Hepatocyte (in vitro differentiated cells): ENCODE measurements around the gene SLCO2A1. TPM values are rescaled to one million over a fixed set of nuclear protein-coding genes. Genes with fewer than 3 reads are reported as not detected.

Source experiments
- DNase-seq: peaks from one replicate; pipeline ENCODE4 v3.0.0-alpha.2; 2016; ENCODE audit warnings: low spot score
- H2AFZ ChIP-seq: fragments of 200-600 bp; sonication (generic); 2 replicates; pipeline ENCODE4 v1.6.0; 2016; ENCODE audit warnings: antibody characterized with exemption, mild to moderate bottlenecking
- H3K27ac ChIP-seq: fragments of 200-600 bp; sonication (generic); 2 replicates; pipeline ENCODE4 v1.5.1; 2016; ENCODE audit warnings: mild to moderate bottlenecking
- H3K27me3 ChIP-seq: fragments of 200-600 bp; sonication (generic); 2 replicates; pipeline ENCODE4 v1.6.1; 2016
- H3K36me3 ChIP-seq: fragments of 200-600 bp; sonication (generic); replicated peaks from 2 replicates; pipeline ENCODE4 v1.5.1; 2016; ENCODE audit warnings: low read depth; ENCODE audit not compliant: insufficient read depth
- H3K4me1 ChIP-seq: fragments of 200-600 bp; sonication (generic); 2 replicates; pipeline ENCODE4 v1.5.1; 2016; ENCODE audit warnings: mild to moderate bottlenecking, moderate library complexity; ENCODE audit not compliant: insufficient read depth
- H3K4me2 ChIP-seq: fragments of 200-600 bp; sonication (generic); 2 replicates; pipeline ENCODE4 v1.6.0; 2016
- H3K4me3 ChIP-seq: fragments of 200-600 bp; sonication (generic); 2 replicates; pipeline ENCODE4 v1.5.1; 2016; ENCODE audit warnings: mild to moderate bottlenecking
- H3K79me2 ChIP-seq: fragments of 200-600 bp; sonication (generic); 2 replicates; pipeline ENCODE4 v1.6.0; 2017; ENCODE audit warnings: mild to moderate bottlenecking
- H3K9me2 ChIP-seq: fragments of 200-600 bp; sonication (generic); replicated peaks from 2 replicates; pipeline ENCODE4 v1.6.0; 2017; ENCODE audit warnings: mild to moderate bottlenecking; ENCODE audit not compliant: insufficient read depth
- H3K9me3 ChIP-seq: fragments of 200-600 bp; sonication (generic); 2 replicates; pipeline ENCODE4 v1.5.1; 2016; ENCODE audit warnings: low read depth, mild to moderate bottlenecking
- H4K20me1 ChIP-seq: fragments of 200-600 bp; sonication (generic); 2 replicates; pipeline ENCODE4 v1.6.0; 2016; ENCODE audit warnings: mild to moderate bottlenecking; ENCODE audit not compliant: insufficient read depth, poor library complexity, severe bottlenecking
- EZH2 ChIP-seq: fragments of 200-600 bp; sonication (generic); IDR thresholded peaks from 2 replicates; pipeline ENCODE4 v1.6.1; 2016; ENCODE audit warnings: antibody characterized with exemption, mild to moderate bottlenecking, borderline replicate concordance
- EZH2phosphoT487 ChIP-seq: fragments of 200-600 bp; sonication (generic); IDR thresholded peaks from one replicate; pipeline ENCODE4 v1.6.1; 2018; ENCODE audit warnings: antibody characterized with exemption, mild to moderate bottlenecking, low read depth, moderate library complexity; ENCODE audit not compliant: unreplicated experiment, severe bottlenecking
- WGBS: methylation state at CpG from one replicate; pipeline ENCODE4 v1.1.6; 2016; ENCODE audit warnings: low lambda C conversion rate; ENCODE audit errors: missing lambda C conversion rate; 5-methylcytosine and 5-hydroxymethylcytosine counted together
- polyA plus RNA-seq: library from polyadenylated mRNA; unstranded; fragments of >200 nt; fragmentation: Nextera tagmentation; extraction: Ambion mirVana; gene quantifications from 2 replicates; pipeline ENCODE4 v1.2.1, GENCODE V29; 2016
- total RNA-seq: library from RNA; depleted of rRNA; stranded (reverse); fragments of >200 nt; gene quantifications from 2 replicates; pipeline ENCODE4 v1.2.3, GENCODE V29; 2014
- TF ChIP-seq, protein P1 (sequence below): fragments of 200-600 bp; sonication (generic); IDR thresholded peaks from 2 replicates; pipeline ENCODE4 v1.5.1; 2016; ENCODE audit warnings: antibody characterized with exemption, mild to moderate bottlenecking; ENCODE audit not compliant: poor library complexity

Gene SLCO2A1
- total and polyA plus RNA-seq, 2 experiments from 2014 or later = 2.3 to 8.4 TPM

DNA sequence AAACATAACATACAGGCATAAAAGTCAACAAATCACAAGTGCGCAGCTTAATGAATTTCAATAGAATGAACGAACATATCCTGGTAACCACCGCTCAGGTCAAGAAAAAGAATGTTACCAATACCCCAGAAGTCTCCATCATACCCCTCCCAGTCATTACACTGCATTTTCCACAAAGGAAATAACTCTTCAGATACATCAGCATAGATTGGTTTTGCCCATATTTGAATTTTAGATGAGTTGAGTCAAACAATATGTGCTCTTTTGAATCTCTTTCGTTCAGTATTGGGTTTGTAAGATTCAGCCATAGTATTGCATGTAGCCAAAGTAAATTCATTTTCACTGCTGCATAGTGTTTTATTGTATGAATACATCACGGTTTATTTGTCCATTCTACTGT is 127.9 kb downstream of the SLCO2A1 start:
- no peak for DNase-seq
- no peak overlapping the region for H3K4me3 ChIP-seq
- 85% methylated on average over 5 of the region's 5 CpGs for WGBS

DNA sequence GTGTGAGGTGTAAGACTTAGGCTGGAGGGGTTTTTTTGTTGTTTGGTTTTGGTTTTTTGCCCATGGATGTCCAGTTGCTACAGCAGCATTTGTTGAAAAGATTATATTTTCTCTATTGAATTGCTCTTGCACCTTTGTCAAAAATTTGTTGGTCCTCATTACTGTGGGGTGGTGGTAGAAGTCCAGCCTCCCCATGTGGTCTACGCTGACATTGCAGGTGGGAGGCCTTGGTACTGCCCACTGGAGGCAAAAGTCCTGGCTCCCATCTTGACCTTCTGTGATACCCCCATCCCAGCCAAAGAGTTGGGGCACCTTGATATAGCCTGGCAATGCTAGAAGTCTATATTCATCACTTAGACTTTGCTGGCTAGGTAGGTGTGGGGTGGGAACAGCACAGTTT is 128.6 kb downstream of the SLCO2A1 start:
- H2AFZ ChIP-seq = no peak overlapping the region
- H3K27me3 ChIP-seq = peaks cover 26% of the 10 kb centered on the region
- H3K9me3 ChIP-seq = no peaks in the 10 kb centered on the region
- H4K20me1 ChIP-seq = no peaks in the 10 kb centered on the region
- no peak for DNase-seq
- TF ChIP-seq EZH2 (no peak), EZH2phosphoT487 (no peak)
- TF ChIP-seq, protein P1, sequence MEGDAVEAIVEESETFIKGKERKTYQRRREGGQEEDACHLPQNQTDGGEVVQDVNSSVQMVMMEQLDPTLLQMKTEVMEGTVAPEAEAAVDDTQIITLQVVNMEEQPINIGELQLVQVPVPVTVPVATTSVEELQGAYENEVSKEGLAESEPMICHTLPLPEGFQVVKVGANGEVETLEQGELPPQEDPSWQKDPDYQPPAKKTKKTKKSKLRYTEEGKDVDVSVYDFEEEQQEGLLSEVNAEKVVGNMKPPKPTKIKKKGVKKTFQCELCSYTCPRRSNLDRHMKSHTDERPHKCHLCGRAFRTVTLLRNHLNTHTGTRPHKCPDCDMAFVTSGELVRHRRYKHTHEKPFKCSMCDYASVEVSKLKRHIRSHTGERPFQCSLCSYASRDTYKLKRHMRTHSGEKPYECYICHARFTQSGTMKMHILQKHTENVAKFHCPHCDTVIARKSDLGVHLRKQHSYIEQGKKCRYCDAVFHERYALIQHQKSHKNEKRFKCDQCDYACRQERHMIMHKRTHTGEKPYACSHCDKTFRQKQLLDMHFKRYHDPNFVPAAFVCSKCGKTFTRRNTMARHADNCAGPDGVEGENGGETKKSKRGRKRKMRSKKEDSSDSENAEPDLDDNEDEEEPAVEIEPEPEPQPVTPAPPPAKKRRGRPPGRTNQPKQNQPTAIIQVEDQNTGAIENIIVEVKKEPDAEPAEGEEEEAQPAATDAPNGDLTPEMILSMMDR = no peak
- H3K27ac ChIP-seq = no peak overlapping the region
- H3K4me3 ChIP-seq = no peak overlapping the region
- no peaks in the 10 kb centered on the region for H3K4me1 ChIP-seq
- no peaks in the 10 kb centered on the region for H3K79me2 ChIP-seq
- no peak overlapping the region for H3K4me2 ChIP-seq
- no peaks in the 10 kb centered on the region for H3K9me2 ChIP-seq
- no peaks in the 10 kb centered on the region for H3K36me3 ChIP-seq
- 76% methylated on average over 1 of the region's 1 CpG for WGBS

More for the DNA sequence above, 127.9 kb downstream of the SLCO2A1 start:
- Histone ChIP-seq H2AFZ (no peak overlapping the region), H3K27me3 (peaks cover 18% of the 10 kb centered on the region), H3K4me1 (no peaks in the 10 kb centered on the region), H3K9me2 (no peaks in the 10 kb centered on the region), H4K20me1 (no peaks in the 10 kb centered on the region), H3K9me3 (no peaks in the 10 kb centered on the region), H3K27ac (no peak overlapping the region), H3K79me2 (no peaks in the 10 kb centered on the region), H3K36me3 (no peaks in the 10 kb centered on the region), H3K4me2 (no peak overlapping the region)
- TF ChIP-seq, protein P1 = no peak
- TF ChIP-seq EZH2phosphoT487 = no peak
- no peak for TF ChIP-seq EZH2

DNA sequence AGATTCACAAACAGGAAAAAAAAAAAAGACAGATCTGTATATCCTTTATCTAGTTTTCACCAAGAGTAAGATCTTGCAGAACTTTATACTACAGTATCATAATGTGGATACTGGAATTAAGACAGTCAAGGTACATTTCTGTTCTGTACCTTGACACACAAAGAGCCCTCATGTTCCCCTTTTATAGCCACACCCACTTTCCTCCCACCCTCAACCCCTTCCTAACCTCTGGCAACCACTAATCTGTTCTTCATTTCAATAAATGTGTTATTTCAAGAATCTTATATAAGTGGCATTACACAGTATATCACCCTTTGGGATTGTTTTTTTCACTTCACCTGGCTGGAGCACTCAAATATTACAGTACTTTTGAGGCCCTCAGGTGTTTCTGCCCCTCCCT is 130.4 kb downstream of the SLCO2A1 start:
- Histone ChIP-seq H3K27ac (no peak overlapping the region), H3K4me1 (no peaks in the 10 kb centered on the region), H3K79me2 (no peaks in the 10 kb centered on the region), H3K9me2 (no peaks in the 10 kb centered on the region), H3K4me2 (no peak overlapping the region), H3K27me3 (peaks cover 28% of the 10 kb centered on the region), H3K9me3 (no peaks in the 10 kb centered on the region), H2AFZ (no peak overlapping the region), H4K20me1 (no peaks in the 10 kb centered on the region), H3K36me3 (no peaks in the 10 kb centered on the region), H3K4me3 (no peak overlapping the region)
- TF ChIP-seq EZH2 = no peak
- no peak for TF ChIP-seq EZH2phosphoT487
- TF ChIP-seq, protein P1 = no peak
- no peak for DNase-seq

DNA sequence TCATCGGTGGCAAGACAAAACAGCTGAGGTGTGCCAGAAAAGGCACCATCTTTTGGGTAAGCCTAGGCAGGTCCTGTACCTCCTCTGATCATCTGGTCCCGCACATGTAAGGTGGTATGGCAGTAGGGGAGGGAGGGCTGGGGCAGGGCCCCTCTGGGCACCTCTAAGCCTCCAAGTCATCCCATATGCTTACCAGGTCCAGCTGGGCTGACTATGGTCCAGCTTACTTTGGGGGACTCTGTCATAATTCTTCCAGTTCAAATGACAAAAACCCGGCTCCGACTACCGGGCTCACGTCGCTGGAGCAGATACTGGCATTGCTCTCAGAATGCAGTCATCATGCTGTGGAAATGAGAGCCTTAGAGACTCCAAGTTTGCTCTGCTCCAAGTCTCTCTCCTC is 132.2 kb downstream of the SLCO2A1 start:
- H3K4me3 ChIP-seq = no peak overlapping the region
- H3K9me2 ChIP-seq = no peaks in the 10 kb centered on the region
- no peaks in the 10 kb centered on the region for H3K9me3 ChIP-seq
- no peaks in the 10 kb centered on the region for H4K20me1 ChIP-seq
- 70% methylated on average over 7 of the region's 7 CpGs for WGBS
- H3K79me2 ChIP-seq = no peaks in the 10 kb centered on the region
- H3K4me2 ChIP-seq = no peak overlapping the region
- no peaks in the 10 kb centered on the region for H3K4me1 ChIP-seq
- no peak overlapping the region for H3K27ac ChIP-seq
- no peak overlapping the region for H2AFZ ChIP-seq
- no peaks in the 10 kb centered on the region for H3K36me3 ChIP-seq
- TF ChIP-seq EZH2phosphoT487 (no peak), EZH2 (no peak)
- TF ChIP-seq, protein P1 = no peak
- peaks cover 28% of the 10 kb centered on the region for H3K27me3 ChIP-seq
- no peak for DNase-seq
